Measurements from ENCODE around the gene LCNL1.

LCNL1 gene

GRCh38 chr9:137012694-137013570, 30.1 kb downstream of the LCNL1 start:
- Histone ChIP-seq H3K79me1 (replicated peaks; ENCODE audit: low read length, poor library complexity, severe bottlenecking) (no peaks in the 10 kb centered on the region), H3K4ac (ENCODE audit: low read depth in 1 of 2, low read length in 2 of 2) (no peak overlapping the region), H3K18ac (ENCODE audit: low read depth in 1 of 2, low read length in 2 of 2) (no peak overlapping the region), H4K91ac (ENCODE audit: low read length) (peak overlapping the region; percentile 22), H3K9ac (ENCODE audit: low read length) (no peak overlapping the region), H2BK120ac (ENCODE audit: low read depth, low read length) (peak overlapping the region; percentile 50), H3K36me3 (ENCODE audit: control insufficient read depth in 1 of 2, insufficient read depth in 2 of 2, low read depth in 1 of 2, low read length in 2 of 2) (peaks cover 21 to 90% of the 10 kb centered on the region in 2 experiments), H3K4me2 (ENCODE audit: low read length, poor library complexity, severe bottlenecking) (no peak overlapping the region), H3K4me1 (ENCODE audit: control insufficient read depth, insufficient read depth, low read depth, low read length) (peaks cover 17% of the 10 kb centered on the region), H2BK15ac (ENCODE audit: low read depth, poor library complexity, severe bottlenecking) (no peak overlapping the region), H3K27ac (ENCODE audit: low read length, poor library complexity, severe bottlenecking) (no peak overlapping the region), H3K4me3 (ENCODE audit: insufficient read depth in 1 of 2, low read depth in 1 of 2, low read length in 2 of 2) (no peak overlapping the region), H3K14ac (ENCODE audit: low read length in 2 of 2) (no peak overlapping the region), H4K8ac (ENCODE audit: low read length) (no peak overlapping the region), H2BK5ac (ENCODE audit: low read depth, low read length, poor library complexity, severe bottlenecking) (no peak overlapping the region), H2AK5ac (ENCODE audit: low read length, severe bottlenecking) (no peak overlapping the region), H3K27me3 (ENCODE audit: control insufficient read depth in 1 of 2, insufficient read depth in 1 of 2, low read length in 2 of 2) (no peaks in the 10 kb centered on the region), H2BK12ac (ENCODE audit: low read length in 2 of 2) (no peak overlapping the region), H3K23ac (ENCODE audit: low read length in 2 of 2) (no peak overlapping the region), H3K9me3 (ENCODE audit: control insufficient read depth, low read length) (no peaks in the 10 kb centered on the region), H2AFZ (ENCODE audit: low read depth, low read length) (no peak overlapping the region)
- no peak for DNase-seq
- WGBS = 75% methylated on average over 53 of the region's 67 CpGs

DNA sequence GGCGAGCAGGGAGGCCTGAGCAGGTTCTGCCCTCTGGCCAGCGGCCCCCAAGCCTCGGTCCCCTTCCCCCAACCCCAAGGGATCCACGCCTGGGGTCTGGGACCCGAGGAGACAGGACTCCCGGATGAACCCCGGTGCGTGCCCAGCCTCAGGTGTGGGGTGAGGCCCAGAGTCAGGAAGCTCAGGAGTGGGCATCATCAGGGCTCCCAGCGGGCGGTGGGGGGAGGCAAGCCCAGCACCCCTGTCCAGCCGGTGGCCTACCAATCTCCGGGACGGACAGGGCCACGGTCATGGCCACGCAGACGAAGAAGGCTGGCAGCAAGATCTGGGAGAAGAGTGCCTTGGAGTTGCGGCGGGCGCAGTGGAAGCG, 30.8 kb downstream of the LCNL1 start:
- Histone ChIP-seq H3K27ac (ENCODE audit: low read length, poor library complexity, severe bottlenecking) (no peak overlapping the region), H3K27me3 (ENCODE audit: control insufficient read depth in 1 of 2, insufficient read depth in 1 of 2, low read length in 2 of 2) (no peaks in the 10 kb centered on the region), H4K8ac (ENCODE audit: low read length) (no peak overlapping the region), H3K4me1 (ENCODE audit: control insufficient read depth, insufficient read depth, low read depth, low read length) (peaks cover 11% of the 10 kb centered on the region), H3K79me1 (replicated peaks; ENCODE audit: low read length, poor library complexity, severe bottlenecking) (no peaks in the 10 kb centered on the region), H3K9me3 (ENCODE audit: control insufficient read depth, low read length) (no peaks in the 10 kb centered on the region), H3K18ac (ENCODE audit: low read depth in 1 of 2, low read length in 2 of 2) (no peak overlapping the region), H3K4me3 (ENCODE audit: insufficient read depth in 1 of 2, low read depth in 1 of 2, low read length in 2 of 2) (no peak overlapping the region), H2BK5ac (ENCODE audit: low read depth, low read length, poor library complexity, severe bottlenecking) (no peak overlapping the region), H4K91ac (ENCODE audit: low read length) (no peak overlapping the region), H3K23ac (ENCODE audit: low read length in 2 of 2) (no peak overlapping the region), H3K36me3 (ENCODE audit: control insufficient read depth in 1 of 2, insufficient read depth in 2 of 2, low read depth in 1 of 2, low read length in 2 of 2) (peaks cover 21 to 86% of the 10 kb centered on the region in 2 experiments), H2AK5ac (ENCODE audit: low read length, severe bottlenecking) (no peak overlapping the region), H2BK15ac (ENCODE audit: low read depth, poor library complexity, severe bottlenecking) (no peak overlapping the region), H3K4ac (ENCODE audit: low read depth in 1 of 2, low read length in 2 of 2) (no peak overlapping the region), H2BK120ac (ENCODE audit: low read depth, low read length) (no peak overlapping the region), H2AFZ (ENCODE audit: low read depth, low read length) (no peak overlapping the region), H3K4me2 (ENCODE audit: low read length, poor library complexity, severe bottlenecking) (no peak overlapping the region), H3K14ac (ENCODE audit: low read length in 2 of 2) (no peak overlapping the region), H2BK12ac (ENCODE audit: low read length in 2 of 2) (no peak overlapping the region), H3K9ac (ENCODE audit: low read length) (no peak overlapping the region)
- WGBS = 92% methylated on average over 20 of the region's 20 CpGs
- no peak for DNase-seq

DNA sequence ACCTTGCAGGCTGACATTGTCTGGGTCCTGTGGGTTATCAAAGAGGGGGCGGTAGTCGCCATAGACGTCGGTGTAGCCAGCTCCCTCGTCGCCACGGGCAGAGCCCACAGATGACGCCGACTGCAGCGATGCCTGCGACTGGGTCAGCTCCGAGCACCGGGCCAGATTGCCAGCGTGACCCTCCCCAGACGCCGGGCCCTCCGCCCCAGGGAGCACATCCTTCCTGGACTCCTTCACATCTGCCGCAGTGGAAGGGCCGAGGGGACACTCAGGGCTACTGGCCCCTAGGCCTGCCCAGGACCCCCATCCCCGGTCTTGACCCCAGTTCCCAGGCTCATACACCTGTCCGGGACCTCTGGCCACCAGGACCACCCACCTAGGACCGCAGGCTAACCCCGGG, 31.4 kb downstream of the LCNL1 start:
- Histone ChIP-seq H3K4me3 (ENCODE audit: insufficient read depth in 1 of 2, low read depth in 1 of 2, low read length in 2 of 2) (no peak overlapping the region), H3K4me2 (ENCODE audit: low read length, poor library complexity, severe bottlenecking) (no peak overlapping the region), H2AK5ac (ENCODE audit: low read length, severe bottlenecking) (no peak overlapping the region), H3K27ac (ENCODE audit: low read length, poor library complexity, severe bottlenecking) (no peak overlapping the region), H2BK120ac (ENCODE audit: low read depth, low read length) (no peak overlapping the region), H3K4me1 (ENCODE audit: control insufficient read depth, insufficient read depth, low read depth, low read length) (peaks cover 7% of the 10 kb centered on the region), H3K9ac (ENCODE audit: low read length) (no peak overlapping the region), H3K4ac (ENCODE audit: low read depth in 1 of 2, low read length in 2 of 2) (no peak overlapping the region), H2BK5ac (ENCODE audit: low read depth, low read length, poor library complexity, severe bottlenecking) (no peak overlapping the region), H3K36me3 (ENCODE audit: control insufficient read depth in 1 of 2, insufficient read depth in 2 of 2, low read depth in 1 of 2, low read length in 2 of 2) (peaks cover 21 to 90% of the 10 kb centered on the region in 2 experiments), H3K18ac (ENCODE audit: low read depth in 1 of 2, low read length in 2 of 2) (no peak overlapping the region), H2AFZ (ENCODE audit: low read depth, low read length) (no peak overlapping the region), H3K79me1 (replicated peaks; ENCODE audit: low read length, poor library complexity, severe bottlenecking) (no peaks in the 10 kb centered on the region), H3K14ac (ENCODE audit: low read length in 2 of 2) (no peak overlapping the region), H4K91ac (ENCODE audit: low read length) (no peak overlapping the region), H4K8ac (ENCODE audit: low read length) (no peak overlapping the region), H2BK12ac (ENCODE audit: low read length in 2 of 2) (no peak overlapping the region), H2BK15ac (ENCODE audit: low read depth, poor library complexity, severe bottlenecking) (no peak overlapping the region), H3K27me3 (ENCODE audit: control insufficient read depth in 1 of 2, insufficient read depth in 1 of 2, low read length in 2 of 2) (no peaks in the 10 kb centered on the region), H3K9me3 (ENCODE audit: control insufficient read depth, low read length) (no peaks in the 10 kb centered on the region), H3K23ac (ENCODE audit: low read length in 2 of 2) (no peak overlapping the region)
- 91% methylated on average over 23 of the region's 23 CpGs for WGBS
- no peak for DNase-seq

DNA sequence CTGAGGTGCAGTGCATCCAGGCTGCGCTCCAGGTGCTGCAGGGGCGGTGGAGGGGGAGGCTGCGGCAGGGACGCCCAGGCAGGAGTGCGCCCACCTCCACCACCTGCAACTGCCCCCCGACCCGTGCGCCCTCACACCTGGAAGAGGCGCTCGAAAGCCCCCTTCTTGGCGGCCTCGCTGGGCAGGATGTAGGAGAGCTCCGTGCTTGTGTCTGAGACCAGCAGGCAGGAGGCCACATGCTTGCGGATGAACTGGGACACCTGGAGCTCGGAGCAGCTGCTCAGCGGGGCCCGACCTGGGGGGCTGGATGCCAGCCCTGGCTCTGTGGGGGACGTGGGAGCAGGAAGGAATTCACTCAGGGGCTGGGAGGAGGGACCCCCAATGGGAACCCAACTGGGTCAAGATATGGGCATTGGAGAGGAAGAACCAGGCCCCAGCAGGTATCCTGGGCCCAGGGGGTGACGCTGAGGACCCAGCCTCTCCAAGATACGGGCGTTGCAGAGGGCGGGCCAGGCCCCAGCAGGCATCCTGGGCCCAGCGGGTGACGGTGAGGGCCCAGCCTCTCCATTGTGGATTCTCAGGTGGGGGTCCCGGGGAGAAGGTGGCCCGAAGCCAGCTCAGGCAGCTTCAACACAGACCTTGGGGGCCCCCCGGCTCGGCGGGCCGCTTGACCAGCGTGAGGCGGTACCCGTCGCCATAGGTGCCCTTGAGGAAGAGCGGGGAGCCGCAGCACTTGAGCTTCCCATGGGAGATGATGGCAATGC, 32.2 kb downstream of the LCNL1 start:
- no peak overlapping the region for H2BK15ac ChIP-seq (ENCODE audit: low read depth, poor library complexity, severe bottlenecking)
- H2BK5ac ChIP-seq (ENCODE audit: low read depth, low read length, poor library complexity, severe bottlenecking) = no peak overlapping the region
- H2AFZ ChIP-seq (ENCODE audit: low read depth, low read length) = no peak overlapping the region
- DNase-seq = no peak
- H3K27me3 ChIP-seq (ENCODE audit: control insufficient read depth in 1 of 2, insufficient read depth in 1 of 2, low read length in 2 of 2) = no peaks in the 10 kb centered on the region
- peak overlapping the region in 1 of 2 experiments; percentile 5 for H3K4me3 ChIP-seq (ENCODE audit: insufficient read depth in 1 of 2, low read depth in 1 of 2, low read length in 2 of 2)
- H3K4ac ChIP-seq (ENCODE audit: low read depth in 1 of 2, low read length in 2 of 2) = no peak overlapping the region
- H3K14ac ChIP-seq (ENCODE audit: low read length in 2 of 2) = no peak overlapping the region
- no peaks in the 10 kb centered on the region for H3K79me1 ChIP-seq (replicated peaks; ENCODE audit: low read length, poor library complexity, severe bottlenecking)
- H2AK5ac ChIP-seq (ENCODE audit: low read length, severe bottlenecking) = no peak overlapping the region
- peaks cover 7% of the 10 kb centered on the region for H3K4me1 ChIP-seq (ENCODE audit: control insufficient read depth, insufficient read depth, low read depth, low read length)
- no peak overlapping the region for H3K27ac ChIP-seq (ENCODE audit: low read length, poor library complexity, severe bottlenecking)
- no peak overlapping the region for H4K8ac ChIP-seq (ENCODE audit: low read length)
- no peak overlapping the region for H2BK12ac ChIP-seq (ENCODE audit: low read length in 2 of 2)
- H3K9ac ChIP-seq (ENCODE audit: low read length) = no peak overlapping the region
- no peak overlapping the region for H3K4me2 ChIP-seq (ENCODE audit: low read length, poor library complexity, severe bottlenecking)
- H3K23ac ChIP-seq (ENCODE audit: low read length in 2 of 2) = no peak overlapping the region
- WGBS = 96% methylated on average over 36 of the region's 36 CpGs
- peaks cover 21 to 83% of the 10 kb centered on the region in 2 experiments for H3K36me3 ChIP-seq (ENCODE audit: control insufficient read depth in 1 of 2, insufficient read depth in 2 of 2, low read depth in 1 of 2, low read length in 2 of 2)
- no peak overlapping the region for H2BK120ac ChIP-seq (ENCODE audit: low read depth, low read length)
- no peak overlapping the region for H4K91ac ChIP-seq (ENCODE audit: low read length)
- no peaks in the 10 kb centered on the region for H3K9me3 ChIP-seq (ENCODE audit: control insufficient read depth, low read length)
- H3K18ac ChIP-seq (ENCODE audit: low read depth in 1 of 2, low read length in 2 of 2) = no peak overlapping the region
